ENCODE measurements around the gene MACO1. TPM values are rescaled to one million over a fixed set of nuclear protein-coding genes. Genes with fewer than 3 reads are reported as not detected.
A peak's percentile ranks its signal among the peaks of the same experiment; 100 is the strongest.
"Not testable (repeated sequence)": the region's sequence is repeated elsewhere in the genome, so short reads cannot be mapped to it uniquely, and the experiment has no call there.

Gene MACO1
- total RNA-seq, 2 experiments from 2014 or later = 15.8 to 16.3 TPM

GRCh38 chr1:25430967-25431881 is 527 bp downstream of the MACO1 start:
- Mint-ChIP-seq H3K27me3 (no peaks in the 10 kb centered on the region), H3K4me1 (peaks cover 54% of the 10 kb centered on the region), H3K4me3 (peak overlapping the region; percentile 93), H3K9me3 (no peaks in the 10 kb centered on the region), H3K36me3 (ENCODE audit: low read depth) (peaks cover 4% of the 10 kb centered on the region), H3K27ac (peak overlapping the region; percentile 97)
- ChIA-PET POLR2A (interaction anchor here (0.6 to 2.9 kb wide), 11 partner anchors 10 to 298 kb away, joined by 3 to 11 read pairs (median 6); partner anchors contain the start of genes LDLRAP1, RSRP1 and SYF2), CTCF (interaction anchor here (1.0 to 1.5 kb wide), 3 partner anchors 25 to 191 kb away, joined by 5 to 7 read pairs (median 5); no protein-coding TSS in a partner anchor)
- DNase-seq = no peak

- Mint-ChIP-seq H3K4me1 (peaks cover 60% of the 10 kb centered on the region), H3K36me3 (ENCODE audit: low read depth) (peaks cover 4% of the 10 kb centered on the region), H3K9me3 (no peaks in the 10 kb centered on the region), H3K27me3 (no peaks in the 10 kb centered on the region), H3K4me3 (peak overlapping the region; percentile 76), H3K27ac (peak overlapping the region; percentile 10)
- no peak for DNase-seq
- ChIA-PET POLR2A (interaction anchor here (0.9 to 2.9 kb wide), 7 partner anchors 9 to 200 kb away, joined by 3 to 11 read pairs (median 4); partner anchors contain the start of genes RSRP1 and SYF2), CTCF (interaction anchor here (0.5 to 1.3 kb wide), 3 partner anchors 24 to 507 kb away, joined by 4 to 7 read pairs (median 5); no protein-coding TSS in a partner anchor)
Measured at GRCh38 chr1:25431955-25432719, 1.4 kb downstream of the MACO1 start.

- Mint-ChIP-seq H3K4me1 (peaks cover 60% of the 10 kb centered on the region), H3K27me3 (no peaks in the 10 kb centered on the region), H3K36me3 (ENCODE audit: low read depth) (peaks cover 4% of the 10 kb centered on the region), H3K27ac (no peak overlapping the region), H3K4me3 (peak overlapping the region; percentile 76), H3K9me3 (no peaks in the 10 kb centered on the region)
- DNase-seq = no peak
- POLR2A ChIA-PET = no interaction called here
- CTCF ChIA-PET = interaction anchor here (1.3 kb wide), 1 partner anchor 24 kb away, joined by 7 read pairs; no protein-coding TSS in a partner anchor
Measured at GRCh38 chr1:25432749-25433388, 2.2 kb downstream of the MACO1 start.

GRCh38 chr1:25433389-25434186 is 2.9 kb downstream of the MACO1 start:
- Mint-ChIP-seq H3K27ac (no peak overlapping the region), H3K4me3 (no peak overlapping the region), H3K4me1 (peaks cover 59% of the 10 kb centered on the region), H3K36me3 (ENCODE audit: low read depth) (peaks cover 4% of the 10 kb centered on the region), H3K9me3 (no peaks in the 10 kb centered on the region), H3K27me3 (no peaks in the 10 kb centered on the region)
- DNase-seq = no peak
- POLR2A ChIA-PET = no interaction called here
- CTCF ChIA-PET = no interaction called here

- Mint-ChIP-seq H3K4me3 (peak overlapping the region; percentile 44), H3K9me3 (no peaks in the 10 kb centered on the region), H3K27ac (peak overlapping the region; percentile 46), H3K27me3 (no peaks in the 10 kb centered on the region), H3K4me1 (peaks cover 53% of the 10 kb centered on the region), H3K36me3 (ENCODE audit: low read depth) (peaks cover 4% of the 10 kb centered on the region)
- ChIA-PET CTCF (interaction anchor here (1.0 kb wide), 1 partner anchor 54 kb away, joined by 3 read pairs; no protein-coding TSS in a partner anchor), POLR2A (interaction anchor here (1.1 to 1.2 kb wide), 4 partner anchors 21 to 691 kb away, joined by 3 read pairs; no protein-coding TSS in a partner anchor)
- no peak for DNase-seq
Measured at GRCh38 chr1:25435397-25436108, 4.9 kb downstream of the MACO1 start.

GRCh38 chr1:25437672-25438071 is 7.0 kb downstream of the MACO1 start:
- Mint-ChIP-seq H3K9me3 (no peaks in the 10 kb centered on the region), H3K27ac (no peak overlapping the region), H3K36me3 (ENCODE audit: low read depth) (peaks cover 3% of the 10 kb centered on the region), H3K4me1 (peaks cover 42% of the 10 kb centered on the region), H3K4me3 (no peak overlapping the region), H3K27me3 (no peaks in the 10 kb centered on the region)
- DNase-seq = no peak
- POLR2A ChIA-PET = interaction anchor here (1.4 kb wide), 1 partner anchor 10 kb away, joined by 4 read pairs; no protein-coding TSS in a partner anchor
- CTCF ChIA-PET = no interaction called here

DNA sequence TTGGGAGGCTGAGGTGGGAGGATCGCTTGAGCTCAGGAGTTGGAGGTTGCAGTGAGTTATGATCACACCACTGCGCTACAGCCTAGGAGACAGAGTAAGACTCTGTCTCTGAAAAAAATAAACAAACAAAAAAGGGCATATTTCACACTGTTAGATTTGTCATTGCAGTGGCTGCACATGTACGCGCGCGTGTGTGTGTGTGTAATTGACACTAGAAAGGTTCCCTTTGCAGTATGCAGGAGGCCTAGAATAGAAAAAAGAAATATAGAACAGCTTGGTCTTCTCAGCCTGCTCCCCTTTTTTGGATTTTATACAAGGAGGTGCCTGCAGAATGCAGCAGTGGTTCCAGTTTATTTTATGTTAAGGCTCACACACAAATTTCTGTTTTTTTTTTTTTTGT is 8.6 kb downstream of the MACO1 start:
- H3K9me3 Mint-ChIP-seq = no peaks in the 10 kb centered on the region
- ChIA-PET CTCF (no interaction called here), POLR2A (no interaction called here)
- peaks cover 25% of the 10 kb centered on the region for H3K4me1 Mint-ChIP-seq
- no peak for DNase-seq
- no peak overlapping the region for H3K27ac Mint-ChIP-seq
- peaks cover 3% of the 10 kb centered on the region for H3K36me3 Mint-ChIP-seq (ENCODE audit: low read depth)
- no peaks in the 10 kb centered on the region for H3K27me3 Mint-ChIP-seq
- H3K4me3 Mint-ChIP-seq = no peak overlapping the region

DNA sequence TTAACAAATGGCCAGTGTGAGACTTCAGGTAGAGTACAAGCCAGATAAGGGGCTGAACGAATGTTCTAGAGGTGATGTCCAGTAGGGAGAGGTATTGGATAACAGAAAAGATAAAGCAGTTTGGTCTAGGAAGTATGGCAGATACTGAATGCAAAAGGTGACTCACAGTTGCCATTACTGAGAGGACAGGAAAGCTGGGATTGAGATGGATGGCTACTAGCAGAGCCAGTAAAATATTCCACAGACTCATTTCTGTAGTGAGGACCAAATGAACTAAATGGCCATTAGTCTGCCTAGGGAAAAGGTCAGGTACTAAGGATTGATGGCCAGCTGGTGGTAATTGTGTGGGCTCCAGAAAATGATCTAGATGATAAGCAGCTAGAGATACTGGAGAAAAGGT is 11.5 kb downstream of the MACO1 start:
- Mint-ChIP-seq H3K27me3 (no peaks in the 10 kb centered on the region), H3K36me3 (ENCODE audit: low read depth) (peaks cover 5% of the 10 kb centered on the region), H3K4me3 (no peak overlapping the region), H3K4me1 (peaks cover 9% of the 10 kb centered on the region), H3K9me3 (no peaks in the 10 kb centered on the region), H3K27ac (no peak overlapping the region)
- ChIA-PET CTCF (interaction anchor here (1.1 kb wide), 1 partner anchor 45 kb away, joined by 3 read pairs; no protein-coding TSS in a partner anchor), POLR2A (interaction anchor here (0.7 kb wide), 1 partner anchor 14 kb away, joined by 3 read pairs; no protein-coding TSS in a partner anchor)
- DNase-seq = no peak

DNA sequence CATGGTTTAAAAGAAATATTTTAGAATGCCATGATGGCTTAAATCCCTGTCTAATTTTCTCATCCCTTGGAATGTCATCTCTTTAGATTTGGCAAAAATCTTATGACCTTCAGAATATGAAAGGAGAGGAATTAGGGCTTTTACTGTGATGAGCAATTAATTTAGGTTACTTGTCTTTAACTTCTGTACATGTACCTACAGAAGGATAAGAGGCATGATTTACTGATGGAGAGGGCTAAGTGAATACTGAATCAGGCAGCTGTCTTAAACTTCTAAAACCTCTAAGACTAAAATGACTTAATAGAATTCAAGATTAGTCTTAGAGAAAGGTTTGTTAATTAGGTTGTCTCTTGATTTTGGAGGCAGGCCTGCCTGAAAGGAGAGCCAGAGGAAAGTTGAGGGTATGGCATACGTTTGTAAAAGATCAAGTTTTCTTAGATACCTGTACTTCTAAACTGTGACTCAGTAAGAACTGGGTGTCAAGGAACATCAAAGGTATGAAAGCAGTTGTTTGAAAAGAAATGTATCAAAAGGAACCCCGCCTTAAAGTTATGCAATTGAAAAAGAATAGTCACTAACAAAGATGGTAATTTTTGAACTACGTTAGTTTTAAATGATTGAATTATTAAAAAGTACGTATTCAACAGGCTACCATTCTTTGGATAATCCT is 12.5 kb downstream of the MACO1 start:
- CTCF ChIA-PET = no interaction called here
- H3K4me1 Mint-ChIP-seq = peaks cover 14% of the 10 kb centered on the region
- no peak for DNase-seq
- H3K9me3 Mint-ChIP-seq = no peaks in the 10 kb centered on the region
- peaks cover 5% of the 10 kb centered on the region for H3K36me3 Mint-ChIP-seq (ENCODE audit: low read depth)
- POLR2A ChIA-PET = interaction anchor here (0.6 kb wide), 1 partner anchor 496 kb away, joined by 3 read pairs; no protein-coding TSS in a partner anchor
- no peaks in the 10 kb centered on the region for H3K27me3 Mint-ChIP-seq
- no peak overlapping the region for H3K27ac Mint-ChIP-seq
- no peak overlapping the region for H3K4me3 Mint-ChIP-seq

GRCh38 chr1:25444604-25445003 is 13.9 kb downstream of the MACO1 start:
- H3K27me3 Mint-ChIP-seq; DNase-seq; H3K36me3 Mint-ChIP-seq (ENCODE audit: low read depth); H3K27ac Mint-ChIP-seq; CTCF ChIA-PET; H3K4me3 Mint-ChIP-seq; H3K9me3 Mint-ChIP-seq: not testable (repeated sequence)
- peaks cover 14% of the 10 kb centered on the region for H3K4me1 Mint-ChIP-seq
- POLR2A ChIA-PET = interaction anchor here (1.8 kb wide), 1 partner anchor 14 kb away, joined by 6 read pairs; the partner anchor contains the start of gene MACO1

DNA sequence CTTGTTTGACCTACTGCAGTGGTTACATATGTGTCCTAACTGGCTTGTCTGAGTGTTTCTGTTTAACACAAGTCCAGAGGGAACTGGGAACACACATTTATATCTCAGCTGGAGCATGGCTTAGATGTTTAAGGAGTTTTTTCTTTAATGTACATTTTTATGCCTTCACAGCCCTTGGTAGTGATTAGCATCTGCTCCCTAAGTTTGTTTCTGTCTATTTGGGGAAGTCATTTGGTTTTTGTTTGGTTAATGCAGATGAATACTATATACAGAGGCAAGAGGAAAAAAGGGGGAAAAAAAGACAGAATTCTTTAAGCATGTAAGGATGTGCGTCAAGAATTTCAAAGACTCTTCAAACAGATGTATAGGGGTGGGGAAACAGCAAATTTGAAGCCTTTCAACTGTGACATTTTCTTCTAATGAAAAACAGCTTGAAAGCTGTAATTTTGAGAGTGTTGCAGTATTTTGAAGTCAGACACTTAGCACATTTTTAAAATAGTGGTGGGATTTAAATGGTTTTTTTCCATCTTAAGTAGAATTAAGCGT is 15.4 kb downstream of the MACO1 start:
- Mint-ChIP-seq H3K9me3 (no peaks in the 10 kb centered on the region), H3K27me3 (no peaks in the 10 kb centered on the region), H3K36me3 (ENCODE audit: low read depth) (peaks cover 5% of the 10 kb centered on the region), H3K4me3 (no peak overlapping the region), H3K4me1 (peaks cover 14% of the 10 kb centered on the region), H3K27ac (no peak overlapping the region)
- POLR2A ChIA-PET = no interaction called here
- CTCF ChIA-PET = interaction anchor here (0.5 kb wide), 1 partner anchor 757 kb away, joined by 3 read pairs; no protein-coding TSS in a partner anchor
- no peak for DNase-seq

Data from activated CD4-positive, alpha-beta memory T cell treated with anti-CD3 and anti-CD28 coated beads, Interleukin-2, amount 10 ng/mL, durations not matched to agents 7 days and 5 days (primary cell).